Right lung (tissue), 5 donors: ENCODE results near the gene TF. TPM values are rescaled to one million over a fixed set of nuclear protein-coding genes. Genes with fewer than 3 reads are reported as not detected.

ENCODE experiments used
- DNase-seq, 2 donors: peaks; one replicate each; pipeline ENCODE4 v3.0.0-alpha.2; 2013
- polyA plus RNA-seq, 5 donors: library from polyadenylated mRNA; unstranded; fragments of 120-200 nt; gene quantifications; one replicate each; pipeline versions ENCODE4 v1.2.1 to v1.2.3, GENCODE V29; 2013; ENCODE audit warnings: inconsistent platforms in 1 of 5, low replicate concordance in 1 of 5; ENCODE audit not compliant: insufficient read length in 5 of 5, insufficient read depth in 1 of 5

The TF gene
- polyA plus RNA-seq, 5 donors, result 3.7 to 65.3 (median 4.8) TPM

DNA sequence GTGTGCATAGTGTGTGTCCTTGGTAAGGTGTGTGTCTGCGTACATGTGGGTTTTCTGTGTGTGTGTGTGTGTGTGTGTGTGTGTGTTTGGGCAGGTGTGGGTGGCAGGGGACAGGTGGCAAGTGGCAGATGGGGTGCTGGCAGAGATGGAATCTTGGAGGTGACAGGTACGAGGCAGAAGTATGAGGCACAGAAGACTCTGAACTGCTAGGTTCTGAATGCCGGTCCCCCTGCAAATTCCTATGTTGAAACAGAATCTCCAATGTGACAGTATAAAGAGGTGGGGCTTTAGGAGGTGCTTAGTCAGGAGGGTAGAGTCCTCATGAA, 89.2 kb downstream of the TF start:
- DNase-seq, result no peak

DNA sequence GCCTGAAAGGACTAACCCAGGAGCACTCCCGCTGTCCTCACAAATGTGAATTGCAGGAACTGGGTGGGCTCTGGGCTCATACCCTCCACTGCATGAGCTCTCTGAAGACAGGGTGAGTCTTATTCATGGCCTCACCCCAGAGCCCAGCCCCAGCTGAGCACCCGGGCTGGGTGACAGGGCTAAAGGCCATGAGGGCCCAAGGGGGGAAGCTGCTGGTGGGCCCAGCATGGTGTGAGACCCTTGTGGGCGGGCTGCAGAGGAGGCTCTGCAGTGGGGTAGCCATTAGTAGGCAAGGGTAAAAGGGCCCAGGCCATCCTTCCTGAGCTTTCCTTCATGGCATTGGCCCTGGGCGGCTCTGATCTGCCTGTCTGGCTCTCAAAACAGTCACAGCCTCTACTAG, 89.8 kb downstream of the TF start:
- no peak for DNase-seq

DNA sequence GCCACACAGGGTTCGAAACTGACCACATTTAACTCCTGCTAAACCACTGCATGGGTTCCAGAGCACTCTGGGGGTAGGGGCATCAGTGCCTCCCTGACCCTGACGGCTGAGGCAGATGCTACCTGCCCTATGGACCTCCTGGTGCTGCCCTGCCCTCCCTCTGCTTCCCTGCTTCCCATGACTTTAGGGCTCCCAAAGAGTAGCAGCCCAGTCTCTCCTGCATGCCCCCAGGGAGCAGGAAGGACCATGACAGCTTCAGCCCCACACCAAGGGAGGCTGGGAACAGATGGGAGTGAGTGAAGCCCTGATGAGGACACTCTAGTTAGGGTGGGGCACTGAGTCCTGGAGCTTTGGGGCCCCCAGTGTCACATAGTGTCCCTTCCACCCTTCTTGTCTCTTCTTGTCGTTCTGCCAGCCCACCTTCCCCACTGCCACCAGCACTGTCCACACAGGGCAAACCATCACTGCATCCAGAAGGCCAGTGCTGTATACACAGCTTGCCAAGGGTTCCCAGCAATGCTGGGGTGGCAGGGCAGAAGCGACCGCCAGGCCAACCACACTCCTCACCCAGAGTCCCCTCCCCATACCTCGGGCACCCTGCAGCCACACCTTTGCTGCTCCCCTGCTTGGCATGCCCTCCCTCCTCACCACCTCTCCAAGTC, 90.4 kb downstream of the TF start:
- no peak for DNase-seq

DNA sequence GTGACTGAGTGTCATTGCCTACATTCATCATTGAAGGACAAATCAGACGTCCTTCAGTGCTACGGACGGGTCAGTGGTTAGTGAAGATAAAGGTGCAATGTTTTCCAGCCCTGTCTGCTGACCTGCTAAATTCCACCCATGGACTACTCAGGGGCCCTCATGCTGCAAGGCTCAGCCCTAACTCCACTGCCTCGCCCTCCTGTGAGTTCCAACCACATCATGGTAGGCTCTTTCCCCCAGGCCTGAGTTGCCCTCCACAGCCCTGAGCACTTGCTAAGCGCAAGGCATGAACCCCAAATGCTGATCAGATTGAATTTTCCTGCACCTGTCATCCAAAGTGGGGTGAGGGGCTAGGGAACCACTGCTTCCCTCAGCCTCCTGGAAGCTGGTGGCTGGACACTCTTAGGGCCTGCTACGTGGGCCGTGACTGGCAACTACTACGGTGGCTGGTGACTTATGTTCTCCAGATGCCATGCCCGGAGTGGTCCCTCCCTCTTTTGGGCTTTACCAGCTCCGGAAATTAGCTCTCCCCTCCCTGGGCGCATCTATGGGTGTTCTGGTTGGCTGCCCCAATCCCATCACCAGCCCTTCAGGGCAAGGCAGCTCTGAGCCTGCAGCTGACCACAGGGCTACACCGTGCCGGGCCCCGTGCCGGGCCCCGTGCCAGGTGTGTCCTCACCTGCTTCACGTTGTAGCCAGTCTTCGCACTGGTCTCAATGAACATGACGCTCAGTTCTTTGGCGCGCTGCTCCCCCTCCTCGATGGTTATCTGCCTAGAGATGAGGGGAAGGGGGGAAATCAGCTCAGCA, 91.5 kb downstream of the TF start:
- DNase-seq, result no peak

DNA sequence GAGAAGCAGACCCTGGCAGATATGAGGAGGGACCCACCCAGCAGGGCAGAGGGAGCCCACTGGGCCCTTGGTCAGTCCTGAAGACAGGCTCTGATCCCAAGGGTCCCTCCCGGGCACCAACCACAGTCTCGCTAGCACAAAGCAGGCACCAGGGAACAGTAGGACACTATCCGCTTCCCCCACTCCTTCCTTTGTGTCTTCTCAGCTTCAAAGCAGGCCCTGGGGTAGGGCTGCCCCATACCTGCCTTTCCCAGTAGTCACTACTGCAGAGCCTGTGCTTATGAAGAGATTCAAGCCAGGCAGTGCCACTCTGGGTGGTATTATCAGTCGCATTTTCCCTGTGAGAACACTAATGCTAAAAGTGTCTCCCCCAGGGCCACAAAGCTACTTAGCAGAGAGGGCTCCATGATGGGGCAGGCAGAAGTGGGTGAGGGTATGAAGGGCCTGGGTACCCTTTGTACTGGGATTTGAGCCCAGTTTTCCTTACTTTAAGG, 92.2 kb downstream of the TF start:
- no peak for DNase-seq

DNA sequence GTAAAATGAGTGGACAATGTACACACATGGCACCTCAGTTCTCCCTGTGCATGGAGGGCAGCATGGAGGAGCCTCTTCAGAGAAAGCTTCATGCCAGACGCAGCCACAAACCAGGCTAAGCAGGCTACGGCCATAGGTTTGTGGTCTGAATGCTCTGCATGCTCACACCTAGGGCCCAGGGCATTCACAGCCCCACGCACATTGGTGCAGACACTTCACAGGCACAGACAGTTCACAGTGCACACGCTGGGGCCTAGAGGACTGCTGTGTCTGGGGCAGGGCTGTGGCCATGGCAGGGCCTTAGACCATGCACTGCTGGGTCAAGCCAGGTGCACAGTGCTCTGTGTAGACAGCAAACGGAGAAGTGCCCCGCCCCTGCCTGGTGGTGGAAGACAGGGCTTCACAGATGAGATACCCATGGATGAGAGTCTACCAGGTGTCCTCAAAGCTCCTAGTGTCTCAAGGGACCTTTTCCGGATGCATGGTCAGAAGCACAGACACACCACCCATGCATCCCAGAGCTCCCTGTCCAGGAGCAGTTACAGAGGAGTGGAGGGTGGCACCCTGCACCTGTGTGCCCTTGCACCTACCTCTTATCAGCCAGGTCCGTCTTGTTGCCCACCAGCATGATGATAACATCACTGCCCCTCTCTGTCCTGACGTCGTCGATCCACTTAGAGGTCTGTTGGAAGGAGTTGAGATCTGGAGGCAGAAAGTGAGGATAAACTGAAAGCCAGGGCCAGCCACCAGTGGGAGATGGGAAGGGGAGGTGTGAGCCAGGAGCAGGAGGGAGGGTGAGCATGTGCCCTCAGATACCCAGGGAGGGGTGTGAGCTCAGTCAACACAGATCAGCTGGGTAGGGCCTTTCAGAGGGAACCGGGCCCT, 93.0 kb downstream of the TF start:
- no peak for DNase-seq

DNA sequence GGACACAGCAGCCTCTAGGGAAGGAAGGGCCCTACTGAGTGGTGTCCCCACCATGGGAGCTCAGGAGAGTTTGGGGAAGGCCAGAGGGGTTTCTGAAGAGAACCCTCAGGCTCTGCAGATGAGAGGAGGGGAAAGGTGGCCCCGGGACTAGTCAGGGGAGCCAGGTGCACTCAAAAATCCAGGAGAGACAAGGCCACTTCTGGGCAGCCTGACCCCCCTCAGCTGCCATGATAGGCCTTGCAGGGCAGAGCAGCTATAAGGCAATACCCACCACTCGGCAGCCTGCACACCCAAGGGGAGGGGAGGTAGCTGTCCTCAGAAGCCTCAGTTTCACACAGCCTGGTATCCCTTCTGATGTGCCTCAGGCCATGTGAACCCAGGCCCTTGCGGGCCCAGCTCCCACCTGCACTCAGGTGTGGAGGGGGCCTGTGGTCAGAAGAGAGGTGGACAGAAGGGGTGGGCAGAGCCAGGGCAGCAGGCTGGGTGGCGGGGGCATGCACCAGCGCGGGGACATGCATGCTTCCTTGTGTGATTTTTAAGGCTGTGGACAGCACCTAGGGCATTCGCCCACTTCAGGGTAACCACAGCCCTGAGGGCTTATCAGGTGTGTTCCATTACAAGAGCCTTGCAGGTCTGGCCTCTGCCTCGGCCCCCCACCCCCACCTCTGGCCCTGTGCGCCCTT, 94.0 kb downstream of the TF start:
- DNase-seq, result no peak

DNA sequence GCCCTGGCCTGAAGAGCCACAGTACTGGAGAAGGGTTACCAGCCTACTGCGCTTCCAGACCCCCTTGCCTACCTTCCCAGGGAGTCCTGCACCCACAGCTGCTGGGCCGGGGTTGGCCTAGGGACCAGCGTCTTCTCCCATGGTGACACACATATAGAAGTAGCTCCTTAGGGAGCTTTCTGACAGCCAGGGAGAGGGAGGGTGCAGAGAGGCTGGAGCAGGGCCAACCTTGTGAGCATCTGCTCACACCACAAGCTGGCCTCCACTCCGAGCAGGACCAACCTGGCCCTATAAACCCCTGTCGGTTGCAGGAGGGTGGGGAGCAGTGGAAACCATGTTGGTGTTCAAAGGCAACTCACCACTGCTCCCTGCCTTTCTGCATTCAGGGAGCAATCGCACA, 94.6 kb downstream of the TF start:
- no peak for DNase-seq

DNA sequence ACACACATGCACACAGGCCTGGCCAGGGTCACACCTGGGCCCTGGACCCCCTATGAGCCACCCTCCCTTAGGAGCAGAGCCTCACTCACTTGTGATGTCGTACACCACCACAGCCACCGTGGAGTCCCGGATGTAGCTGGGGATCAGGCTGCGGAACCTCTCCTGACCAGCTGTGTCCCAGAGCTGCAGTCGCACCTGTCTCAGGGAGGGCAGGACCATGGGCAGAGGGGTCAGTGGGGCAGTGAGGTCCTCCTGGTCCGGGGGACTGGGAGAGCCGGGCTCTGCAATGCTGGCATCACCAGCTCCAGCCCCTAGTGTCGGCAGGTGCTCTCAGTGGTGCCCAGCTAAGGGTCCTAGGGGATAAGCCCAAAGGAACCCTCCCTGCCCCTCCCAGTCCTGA, 95.0 kb downstream of the TF start:
- no peak for DNase-seq

DNA sequence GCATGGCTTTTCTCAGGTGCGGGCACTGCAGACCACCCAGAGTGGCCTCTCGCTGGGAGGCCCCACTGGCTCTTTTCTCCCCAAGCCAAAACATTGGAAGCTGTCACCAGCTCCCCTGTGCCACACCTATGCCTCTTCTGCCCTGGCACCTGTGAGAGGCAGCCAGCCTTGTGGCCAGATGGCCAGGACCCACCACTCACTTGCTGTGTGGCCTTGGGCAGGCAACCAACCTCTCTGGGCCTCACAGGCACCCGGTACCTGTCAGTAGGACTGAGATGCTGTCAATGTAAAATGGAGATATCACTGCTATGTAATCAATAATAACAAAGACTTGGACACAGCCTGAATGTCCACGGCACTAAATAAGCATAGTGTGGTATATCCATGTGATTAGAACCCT, 96.0 kb downstream of the TF start:
- DNase-seq, result no peak

DNA sequence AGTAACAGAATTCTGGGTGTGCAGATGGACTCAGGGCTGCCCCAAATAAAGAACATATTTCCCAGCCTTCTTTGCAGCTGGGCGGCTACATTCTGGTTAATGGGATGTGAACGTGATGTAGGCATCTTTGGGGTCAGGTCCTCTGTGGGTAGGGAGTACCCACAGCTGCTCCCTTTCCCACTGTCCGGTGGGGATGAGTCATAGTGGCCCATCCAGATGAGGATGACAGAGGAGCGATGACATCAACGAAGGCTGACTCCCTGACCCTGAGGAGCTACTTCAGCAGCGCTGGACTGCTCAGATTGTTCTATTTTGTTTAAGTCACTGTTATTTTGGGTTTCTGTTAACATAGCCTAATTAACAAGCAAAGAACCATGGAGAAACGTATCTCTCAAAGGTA, 97.4 kb downstream of the TF start:
- no peak for DNase-seq

DNA sequence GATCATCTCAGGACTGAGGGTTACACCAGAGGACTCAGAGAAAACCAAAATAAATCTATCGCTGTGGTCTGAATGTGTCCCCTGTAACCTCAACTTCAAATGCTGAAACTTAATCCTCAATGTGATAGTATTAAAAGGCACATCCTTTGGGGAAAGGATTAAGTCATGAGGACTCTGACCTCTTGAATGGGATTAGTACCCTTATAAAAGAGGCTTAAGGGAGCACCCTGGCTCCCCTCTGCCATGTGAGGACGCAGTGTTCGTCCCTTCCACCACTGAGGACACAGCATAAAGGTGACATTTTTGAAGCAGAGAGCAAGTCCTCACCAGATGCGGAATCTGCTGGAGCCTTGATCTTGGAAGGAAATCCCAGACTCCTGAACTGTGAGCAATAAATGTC, 98.9 kb downstream of the TF start:
- DNase-seq, result no peak

Other genes with a start within 250 kb of the TF start
- 100 to 1,000 TPM in 4 of 5 donors, 10 to 100 TPM in 1; 96.9 to 122 (median 110) TPM for gene CDV3, start 172.7 kb upstream of the TF start, polyA plus RNA-seq
- 10 to 100 TPM; 29.7 to 51.5 (median 49.2) TPM for gene TOPBP1, start 84.5 kb upstream of the TF start, polyA plus RNA-seq
- gene SRPRB, start 59.4 kb downstream of the TF start, polyA plus RNA-seq, result 10 to 100 TPM; 40.1 to 48.5 (median 43.7) TPM
- 1 to 10 TPM; 6.2 to 7.7 (median 7.1) TPM for gene RAB6B, start 149.5 kb downstream of the TF start, polyA plus RNA-seq